Stimulated activated CD4-positive, alpha-beta T cell treated with anti-CD3 and anti-CD28 coated beads, TNF-alpha, amount 100 ng/mL, for 48 hours (primary cell): ENCODE data around the gene VAV2.
A peak's percentile ranks its signal among the peaks of the same experiment; 100 is the strongest.

ENCODE experiments used
- DNase-seq, 3 donors: peaks; one replicate each; pipeline ENCODE4 v3.0.0-alpha.2; 2020; ENCODE audit warnings: low read depth in 3 of 3

Gene VAV2

DNA sequence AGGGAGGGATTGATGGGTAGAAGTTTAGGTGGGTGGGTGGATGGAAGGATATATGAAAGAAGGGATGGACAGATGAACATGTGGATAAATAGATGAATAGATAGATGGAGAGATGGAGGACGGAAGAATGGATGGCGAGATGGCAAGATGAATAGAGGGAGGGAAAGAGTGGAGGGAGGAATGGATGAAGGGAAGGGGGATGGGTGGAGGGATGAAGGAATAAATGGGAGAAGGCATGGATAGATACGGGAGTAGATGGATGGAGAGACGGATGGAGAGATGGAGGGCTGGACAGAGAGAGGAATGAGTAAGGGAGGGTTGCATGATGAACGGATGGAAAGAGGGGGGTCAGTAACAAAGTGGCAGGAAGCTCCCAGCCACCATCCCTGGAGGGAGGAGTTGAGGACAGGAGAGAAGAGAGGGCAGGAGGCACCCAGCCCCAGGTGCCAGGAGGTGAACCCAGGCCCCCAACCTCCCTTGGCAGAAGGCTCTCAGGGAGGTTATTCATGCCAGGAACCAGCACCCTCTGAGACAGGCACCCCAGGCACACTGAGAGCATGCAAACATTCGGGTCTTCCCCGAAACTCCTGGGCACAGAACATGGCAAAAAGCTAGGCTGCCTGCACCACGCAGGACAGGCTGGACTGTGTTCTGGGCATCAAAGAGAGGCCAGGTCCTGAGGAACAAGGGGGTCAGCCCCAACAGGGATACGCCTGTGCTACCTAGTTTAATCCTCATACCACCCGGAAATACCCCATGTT lies 263.1 kb downstream of the VAV2 start:
- DNase-seq, result no peak

DNA sequence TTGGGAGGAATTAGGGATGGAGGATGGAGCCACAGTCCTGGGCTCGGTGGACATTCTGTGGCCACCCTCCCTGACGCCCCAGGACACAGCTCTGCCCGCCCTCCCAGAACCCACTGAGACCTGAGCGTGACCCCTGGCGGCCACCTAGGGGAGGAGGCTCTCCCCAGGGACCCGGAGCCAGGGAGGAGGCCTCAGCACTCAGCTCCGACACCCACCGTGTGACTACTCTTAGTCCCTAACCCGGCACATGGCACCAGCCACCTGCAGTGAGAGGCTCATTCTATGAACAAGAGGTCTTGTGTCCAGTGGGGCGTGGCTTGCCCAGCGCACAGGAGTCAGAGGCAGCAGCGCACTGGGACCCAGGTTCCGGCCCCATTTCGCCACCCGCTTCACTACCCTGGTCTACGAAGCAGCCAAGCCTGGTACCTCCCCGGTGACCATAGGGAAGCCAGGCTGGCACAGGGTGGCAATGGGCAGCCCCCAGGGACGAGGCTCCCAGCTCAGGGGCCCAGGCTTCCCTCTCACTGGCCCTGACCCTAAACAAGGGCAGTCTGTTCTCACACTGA lies 264.2 kb downstream of the VAV2 start:
- DNase-seq, result no peak

DNA sequence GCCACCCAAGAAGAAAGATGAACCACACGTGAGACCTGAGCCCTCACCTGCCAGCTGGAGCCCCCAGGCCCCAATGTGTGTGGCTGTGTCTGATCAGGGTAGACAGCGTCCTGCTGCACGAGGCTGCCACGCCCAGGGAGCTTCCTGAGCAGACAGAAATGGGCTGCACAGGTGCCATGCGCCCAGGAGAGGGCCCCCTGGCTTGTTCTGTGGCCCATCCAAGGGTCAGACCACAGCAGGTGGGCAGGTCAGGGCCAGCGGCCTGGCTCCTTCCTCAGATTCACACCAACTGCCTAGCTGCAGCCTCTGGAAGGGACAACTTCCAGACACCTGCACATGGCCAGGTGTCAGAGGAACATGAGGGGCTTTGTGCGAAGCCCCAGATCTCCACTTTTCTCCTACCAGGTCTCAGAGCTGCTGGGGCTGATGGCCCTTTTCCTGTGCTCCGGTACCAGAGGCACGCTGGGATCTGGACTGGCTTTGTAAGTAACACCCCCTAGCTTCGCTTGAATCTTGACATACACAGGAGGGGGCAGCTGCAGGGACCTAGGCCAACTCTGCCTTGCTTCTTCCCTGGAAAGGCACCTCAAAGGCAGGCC lies 264.7 kb downstream of the VAV2 start:
- no peak for DNase-seq

DNA sequence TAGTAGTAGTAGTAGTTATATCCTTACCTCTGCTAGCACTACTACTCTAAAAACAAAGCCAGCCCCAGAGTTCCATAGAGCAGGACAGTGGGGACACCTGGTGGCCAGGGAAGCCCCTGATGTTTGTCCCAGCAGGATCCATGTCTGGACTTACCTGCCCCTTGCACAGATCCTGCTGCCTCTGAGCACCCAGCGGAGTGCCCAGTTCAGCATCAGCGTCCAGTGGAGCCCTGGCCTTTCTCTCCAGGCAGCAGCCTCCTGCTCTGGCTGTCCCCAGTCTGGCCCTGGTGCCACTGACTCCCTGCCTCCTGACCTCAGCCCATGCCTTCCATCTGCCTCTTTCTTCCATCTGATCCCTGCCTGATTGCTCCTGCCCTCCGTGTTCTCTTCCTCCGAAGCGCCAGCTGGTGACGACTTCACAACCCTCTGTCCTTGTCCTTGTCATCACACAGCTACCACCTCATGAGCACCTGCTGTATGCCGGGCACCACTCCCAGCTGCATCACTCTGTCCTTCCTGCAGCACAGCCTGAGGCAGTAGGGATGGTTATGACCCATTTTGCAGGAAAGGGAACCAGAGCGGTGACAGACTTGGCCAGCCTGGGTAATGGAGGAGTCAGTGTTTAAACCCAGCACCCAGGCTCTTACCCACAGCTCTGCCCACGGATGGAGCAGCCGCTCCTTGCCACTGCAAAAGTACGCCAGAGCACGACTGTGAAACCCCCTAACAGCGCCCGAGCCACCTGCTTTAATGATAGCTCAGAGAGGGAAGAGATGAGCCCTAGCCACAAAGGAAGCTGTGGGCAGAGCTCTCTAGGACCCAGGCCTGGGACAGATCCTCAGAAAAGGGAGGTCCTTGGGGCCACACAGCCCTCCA lies 265.5 kb downstream of the VAV2 start:
- peak in 2 of 3 donors; percentile 39 to 41 for DNase-seq

DNA sequence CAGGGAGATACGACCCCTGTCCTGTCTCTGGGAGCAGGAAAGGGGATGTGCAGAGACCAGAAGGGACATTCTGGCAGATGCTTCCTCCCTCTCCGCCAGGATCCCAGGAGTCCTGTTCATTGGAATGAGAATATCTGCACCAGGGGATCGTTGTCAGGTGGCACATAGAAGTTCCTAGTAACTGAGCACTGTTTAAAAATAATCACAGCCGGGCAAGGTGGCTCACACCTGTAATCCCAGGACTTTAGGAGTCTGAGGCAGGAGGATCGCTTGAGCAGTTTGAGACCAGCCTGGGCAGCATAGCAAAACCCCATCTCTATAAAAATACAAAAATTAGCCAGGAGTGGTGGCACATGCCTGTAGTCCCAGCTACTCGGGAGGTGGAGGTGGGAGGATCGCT lies 266.2 kb downstream of the VAV2 start:
- DNase-seq, result no peak

DNA sequence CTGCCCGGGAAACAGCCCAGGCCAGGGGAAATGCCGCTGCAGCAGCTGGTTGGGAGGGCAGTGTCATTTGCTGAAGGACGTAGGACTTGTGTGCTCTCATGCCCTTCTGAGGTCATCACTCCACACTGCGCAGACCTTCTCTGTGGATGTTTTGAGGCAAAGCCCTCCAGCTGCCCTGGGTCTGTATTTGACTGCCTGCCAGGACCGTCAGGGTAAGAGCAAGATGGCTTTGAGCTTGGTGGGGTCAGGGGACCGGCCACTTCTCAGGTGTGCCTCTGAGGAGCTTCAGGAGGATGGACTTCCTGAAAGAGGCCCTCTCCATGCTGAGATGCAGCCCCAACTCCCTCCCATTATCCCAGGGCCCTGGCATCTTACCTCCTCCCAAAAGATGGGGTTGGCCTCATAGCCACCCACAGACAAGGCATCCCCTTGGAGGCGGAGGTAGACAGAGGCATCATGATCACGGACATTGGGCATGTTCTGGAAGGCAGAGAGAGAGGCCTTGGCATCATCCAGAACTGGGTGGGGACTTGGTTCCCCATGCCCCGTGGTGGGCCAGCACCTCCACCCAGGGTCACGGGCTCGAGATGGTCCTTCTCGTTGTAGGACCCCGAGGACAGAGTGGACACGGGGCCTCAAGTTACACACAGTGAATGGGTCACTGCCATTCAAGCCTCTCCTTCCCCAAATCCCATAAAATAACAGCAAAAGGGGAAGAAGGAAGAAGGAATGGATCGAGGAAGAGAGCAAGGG lies 273.4 kb downstream of the VAV2 start:
- no peak for DNase-seq

DNA sequence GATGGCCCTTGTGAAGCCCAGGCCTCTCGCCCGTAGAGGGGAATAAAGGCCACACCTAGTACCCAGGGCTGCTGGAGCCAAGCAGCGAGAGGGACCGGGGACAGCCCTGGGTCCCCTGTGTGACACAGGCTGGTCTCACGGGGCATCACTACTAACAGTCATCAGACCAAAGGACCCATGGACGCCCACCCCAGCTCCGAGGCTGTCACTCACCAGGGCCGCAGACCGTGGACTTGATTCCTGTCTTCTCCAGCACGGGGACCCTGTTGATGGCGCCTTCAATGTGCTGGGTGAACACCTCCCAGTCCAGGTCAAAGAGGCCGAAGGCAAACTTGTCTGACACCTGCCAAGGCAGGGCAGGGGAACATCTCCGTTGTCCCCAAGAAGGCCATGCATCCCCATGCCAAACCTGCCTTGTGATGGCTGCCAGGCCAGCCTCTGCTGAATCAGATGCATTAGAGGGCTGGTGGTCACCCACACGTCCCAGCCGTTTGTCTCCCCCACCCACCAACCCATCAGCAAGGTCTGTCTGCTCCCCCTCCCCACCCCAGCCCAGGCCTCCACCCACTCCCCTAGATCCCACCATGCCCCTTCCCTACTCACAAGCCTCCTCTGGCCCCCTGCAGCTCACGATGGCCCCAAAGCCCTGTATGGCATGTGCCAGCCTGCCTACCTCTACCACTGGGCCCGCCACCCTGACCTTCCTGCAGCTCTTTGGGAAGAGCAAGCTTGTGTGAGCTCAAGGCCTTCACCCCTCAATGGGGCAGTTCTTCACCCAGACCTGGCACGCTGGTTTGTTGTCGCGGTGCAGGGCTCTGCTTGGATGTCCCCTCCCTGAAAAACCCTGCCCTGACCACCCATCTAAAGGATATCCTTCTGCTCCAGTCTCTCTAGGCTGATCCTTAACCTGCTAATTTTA lies 274.8 kb downstream of the VAV2 start:
- DNase-seq, result no peak

DNA sequence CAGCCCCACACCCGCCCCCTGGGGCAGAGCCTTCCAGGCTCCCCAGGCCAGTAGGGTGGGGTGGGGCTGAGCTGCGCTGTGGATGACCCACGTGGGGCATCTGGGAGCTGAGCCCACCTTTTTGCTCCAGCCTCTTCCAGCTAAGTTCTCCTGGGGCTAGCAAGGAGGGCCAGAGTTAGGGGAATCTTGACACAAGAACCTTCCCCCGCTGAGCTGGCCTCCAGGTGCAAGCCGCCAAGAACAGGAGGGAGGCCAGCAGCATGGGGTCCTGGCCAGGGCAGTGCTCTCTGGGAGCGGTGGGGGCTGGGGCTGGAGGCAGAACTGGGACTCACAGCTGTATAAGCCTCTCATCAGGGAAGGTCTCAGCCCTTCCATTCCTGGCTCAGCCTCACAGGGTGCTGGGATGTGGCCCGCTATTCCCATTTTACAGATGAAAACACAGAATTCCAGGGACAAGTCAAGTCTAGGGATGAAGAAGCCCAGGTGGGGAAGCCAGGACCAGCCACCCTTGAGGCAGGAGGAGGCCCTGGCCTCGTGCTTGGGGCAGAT lies 275.5 kb downstream of the VAV2 start:
- DNase-seq, result no peak

DNA sequence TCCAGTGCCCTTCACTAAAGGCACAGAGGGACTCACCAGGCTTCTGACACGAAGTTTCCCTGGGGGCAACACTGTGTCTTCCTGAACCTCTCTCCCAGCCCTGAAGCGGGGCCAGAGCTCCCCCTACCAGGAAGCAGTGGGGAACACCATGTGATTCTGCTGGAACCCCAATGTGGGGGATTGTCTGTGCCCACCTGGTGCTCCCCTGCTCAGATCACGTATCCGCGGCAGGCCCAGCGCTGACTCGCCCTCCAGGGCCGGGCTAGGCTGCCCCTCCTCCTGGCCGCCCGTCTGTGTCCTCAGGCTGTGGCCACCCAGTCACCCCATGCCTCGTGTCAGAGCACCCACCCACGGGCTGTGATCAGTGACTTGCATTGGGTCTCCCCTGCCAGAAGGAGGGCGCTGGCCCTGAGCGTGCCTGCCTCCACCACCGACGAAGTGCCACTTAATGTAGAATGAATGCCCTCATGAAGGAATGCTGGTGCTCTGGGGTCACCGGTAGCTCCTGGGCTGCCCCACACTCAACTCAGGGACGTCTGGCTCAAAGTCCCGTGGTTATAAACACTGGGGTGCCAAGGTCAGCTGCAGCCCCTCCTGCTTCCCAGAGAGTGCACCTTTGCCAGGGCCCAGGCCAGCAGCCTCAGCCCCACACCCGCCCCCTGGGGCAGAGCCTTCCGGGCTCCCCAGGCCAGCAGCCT lies 276.1 kb downstream of the VAV2 start:
- DNase-seq, result no peak

DNA sequence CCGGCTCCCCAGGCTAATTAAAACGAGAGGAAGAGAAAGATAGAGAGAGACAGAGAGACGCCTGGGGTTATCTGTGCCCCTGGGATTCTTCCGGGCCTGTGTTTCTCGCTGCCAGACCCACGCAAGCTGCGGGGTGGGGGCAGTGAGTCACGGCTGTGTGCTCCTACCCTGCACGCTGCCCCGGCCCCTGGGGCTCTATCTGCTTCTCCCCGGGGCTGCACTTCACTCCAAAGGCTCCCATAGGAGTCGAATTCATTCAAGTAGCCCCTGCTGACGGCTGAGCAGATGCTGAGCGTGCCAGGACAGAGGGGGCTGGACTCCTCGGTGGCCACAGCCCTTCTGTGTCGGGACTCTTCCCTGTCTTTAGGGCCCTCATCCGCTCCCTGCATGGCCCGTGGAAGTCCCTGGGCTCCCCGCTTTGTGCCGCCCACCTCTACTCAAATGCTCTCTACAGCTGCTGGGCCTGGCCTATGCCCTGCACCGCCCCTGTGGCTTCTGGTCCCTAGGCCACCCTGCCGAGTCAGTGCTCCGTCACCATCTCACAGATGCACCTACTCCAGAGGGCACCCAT lies 276.7 kb downstream of the VAV2 start:
- no peak for DNase-seq

DNA sequence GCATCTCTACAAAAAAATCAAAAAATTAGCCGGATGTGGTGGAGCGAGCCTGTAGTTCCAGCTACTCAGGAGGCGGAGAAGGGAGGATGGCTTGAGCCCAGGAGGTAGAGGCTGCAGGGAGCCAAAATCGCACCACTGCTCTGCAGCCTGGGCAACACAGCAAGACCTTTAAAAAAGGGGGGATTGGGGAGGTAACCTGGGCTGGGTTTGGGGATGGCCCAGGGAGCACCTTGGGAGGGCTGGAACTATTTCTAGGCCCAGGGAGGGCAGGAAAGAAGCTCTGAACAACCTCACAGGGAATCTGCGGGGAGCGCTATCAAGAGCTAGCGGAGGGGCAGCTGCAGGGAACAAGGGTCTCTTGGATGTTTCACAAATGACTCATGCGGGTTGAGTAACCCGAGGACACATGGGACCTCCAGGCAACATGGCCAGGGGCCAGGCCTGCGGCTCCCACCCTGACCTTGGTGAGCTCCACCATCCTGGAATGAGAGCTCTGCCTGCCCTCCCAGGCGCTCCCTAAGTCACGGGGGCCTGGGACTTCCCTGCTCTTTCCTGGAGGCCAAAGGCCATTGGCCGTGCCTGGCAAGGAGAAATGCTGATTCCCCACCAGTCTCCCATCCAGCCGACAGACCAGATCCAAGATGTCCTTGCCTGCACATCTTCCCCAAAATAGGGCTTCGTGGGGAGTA lies 277.4 kb downstream of the VAV2 start:
- no peak for DNase-seq

DNA sequence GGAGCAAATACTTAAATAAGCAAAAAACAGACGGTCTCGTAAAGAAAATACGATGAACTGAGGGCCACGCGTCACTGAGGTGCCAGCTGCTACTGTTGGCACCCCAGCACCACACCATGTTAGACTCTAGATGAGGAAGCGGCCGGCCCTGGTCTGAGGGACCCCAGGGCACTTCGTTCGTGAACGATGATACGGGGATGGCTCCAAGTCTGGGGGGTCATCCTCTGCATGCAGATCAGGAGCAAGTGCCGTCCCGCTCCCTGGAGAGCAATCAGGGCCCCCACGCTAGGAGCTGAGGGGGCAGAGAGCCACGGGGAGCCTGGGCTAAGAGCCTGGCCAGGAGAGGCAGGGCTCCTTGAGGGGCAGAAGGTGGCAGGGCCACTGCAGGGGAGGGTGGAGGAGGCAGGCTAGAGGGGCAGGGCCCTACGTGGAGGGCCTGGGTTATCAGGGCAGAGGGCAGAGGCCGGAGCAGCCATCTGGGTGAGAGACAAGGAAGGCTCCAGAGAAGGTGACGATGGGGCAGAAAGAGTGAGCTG lies 278.1 kb downstream of the VAV2 start:
- no peak for DNase-seq

DNA sequence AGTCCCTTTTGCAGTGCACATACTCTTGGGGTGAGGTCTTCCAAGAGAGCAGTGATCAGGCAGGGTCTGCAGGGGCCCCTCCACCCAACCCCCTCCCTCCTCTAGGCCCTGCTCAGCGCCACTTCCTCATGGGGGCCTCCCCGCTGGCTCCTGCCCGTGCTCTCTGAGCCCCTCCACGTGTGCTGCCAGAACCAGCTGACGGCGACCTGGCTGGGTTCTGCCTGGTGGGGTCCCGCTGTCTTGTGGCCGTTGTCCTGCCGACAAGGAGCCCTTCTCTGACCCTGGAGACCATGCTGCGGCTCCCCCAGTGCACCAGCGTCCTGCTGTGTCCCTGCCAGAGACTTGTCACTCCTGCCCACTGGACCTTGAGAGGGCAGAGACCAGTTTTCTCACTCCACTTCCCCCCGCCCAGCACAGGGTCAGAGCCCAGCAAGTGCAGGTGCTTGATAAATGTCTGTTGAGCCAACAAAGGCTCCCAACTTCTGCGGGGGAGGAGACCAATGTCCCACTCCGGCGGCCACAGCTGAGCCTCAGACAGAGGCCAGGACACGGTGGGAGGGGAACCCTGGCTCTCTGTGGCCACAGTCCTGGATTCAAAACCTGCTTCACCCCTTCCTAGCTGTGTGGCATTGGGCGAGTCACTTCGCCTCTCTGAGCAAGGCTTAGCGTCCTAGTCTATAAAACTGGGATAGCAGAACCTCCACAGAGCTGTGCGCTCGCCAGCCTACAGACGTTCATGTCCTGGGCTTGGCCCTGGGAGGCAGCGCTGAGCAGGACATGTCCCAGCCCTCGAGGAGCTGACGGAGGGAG lies 278.8 kb downstream of the VAV2 start:
- no peak for DNase-seq

DNA sequence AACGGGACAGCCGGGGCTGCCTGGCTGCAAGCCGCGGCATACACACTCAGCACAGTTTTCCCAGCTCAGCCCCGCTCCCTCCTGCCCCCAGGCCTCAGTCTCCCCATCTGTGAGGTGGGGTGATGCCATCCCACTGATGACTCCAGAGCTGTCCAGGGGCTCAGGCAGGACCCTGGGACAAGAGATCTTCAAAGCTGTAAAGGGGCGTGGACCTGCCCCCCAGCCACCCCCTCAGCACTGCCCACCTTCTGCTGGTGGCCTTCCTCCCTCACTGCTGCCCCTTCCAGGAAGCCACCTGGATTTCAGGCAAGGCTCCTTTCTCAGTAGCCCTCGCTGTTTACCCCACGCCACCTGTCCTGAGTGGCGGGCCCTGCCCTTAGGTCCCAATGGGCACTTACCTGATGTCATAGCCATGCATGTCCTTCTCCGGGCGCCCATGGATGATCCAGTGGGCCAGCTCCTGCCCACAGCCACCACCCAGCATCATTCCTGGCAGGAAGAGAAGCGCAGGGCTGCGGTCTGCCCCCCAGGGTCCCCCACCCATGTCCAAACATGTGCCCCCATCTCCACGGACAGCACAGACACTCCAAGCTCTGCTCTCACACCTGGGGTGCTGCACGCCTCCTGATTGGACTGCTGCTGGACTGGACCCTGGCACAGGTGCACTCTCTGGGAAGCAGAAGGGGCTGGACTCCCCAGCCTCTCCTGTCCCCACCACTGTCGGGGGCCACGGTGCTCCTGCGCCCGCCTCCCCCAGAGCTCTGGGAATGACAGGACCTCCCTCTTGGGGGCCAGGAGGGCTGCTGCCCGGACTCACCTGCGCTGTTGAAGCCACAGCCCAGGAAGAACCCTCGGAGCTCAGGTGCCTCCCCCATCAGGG lies 279.7 kb downstream of the VAV2 start:
- DNase-seq, result no peak
